T-helper 1 cell treated with Interleukin-12 subunit alpha and Interleukin-12 subunit beta and Interleukin-4 antibody, amounts not matched to agents 30 ng/mL and 1 ng/mL, for 36 hours (primary cell): ENCODE results near the gene PPFIA1. TPM values are rescaled to one million over a fixed set of nuclear protein-coding genes. Genes with fewer than 3 reads are reported as not detected.

Source experiments
- intact Hi-C: fragments of 100-400 bp; cut with micrococcal nuclease; formaldehyde crosslinking; loops from one replicate; pipeline ENCODE4 v1.15.1; 2024
- total RNA-seq: library from RNA; stranded (reverse); gene quantifications from 2 replicates; pipeline ENCODE4 v1.2.3, GENCODE V29; 2022

The PPFIA1 gene
- total RNA-seq, 1 donor from 2014 or later: 42.1 TPM

DNA sequence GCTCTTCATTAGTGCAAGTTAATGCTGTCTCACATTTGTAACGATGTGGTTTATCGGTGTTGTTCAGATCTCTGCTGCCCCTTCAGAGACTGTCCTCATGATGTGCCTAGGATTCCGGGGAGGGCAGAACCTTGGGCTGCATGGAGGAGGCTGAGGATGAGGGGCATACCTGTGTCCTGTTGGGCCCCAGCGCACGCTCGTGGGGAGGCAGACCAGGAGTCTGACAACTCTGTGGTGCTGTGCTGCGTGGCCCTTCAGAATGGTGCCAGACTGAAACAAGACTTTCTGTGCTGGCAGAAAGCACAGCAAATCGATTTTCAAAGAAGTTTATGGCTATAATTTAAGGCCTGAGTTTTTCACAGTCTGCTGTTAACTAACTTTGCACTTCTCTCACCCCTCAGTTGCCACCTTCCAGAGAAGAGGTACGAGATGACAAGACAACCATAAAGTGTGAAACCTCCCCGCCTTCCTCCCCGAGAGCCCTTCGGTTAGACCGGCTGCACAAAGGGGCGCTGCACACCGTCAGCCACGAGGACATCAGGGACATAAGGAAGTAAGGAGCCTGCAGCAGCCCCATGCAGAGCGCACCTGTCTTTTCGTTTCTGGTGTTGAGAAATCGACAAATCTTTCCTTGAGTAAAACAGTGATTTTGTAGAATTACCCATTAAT, 83.5 kb downstream of the PPFIA1 start:
- intact Hi-C loops: no loop called here

DNA sequence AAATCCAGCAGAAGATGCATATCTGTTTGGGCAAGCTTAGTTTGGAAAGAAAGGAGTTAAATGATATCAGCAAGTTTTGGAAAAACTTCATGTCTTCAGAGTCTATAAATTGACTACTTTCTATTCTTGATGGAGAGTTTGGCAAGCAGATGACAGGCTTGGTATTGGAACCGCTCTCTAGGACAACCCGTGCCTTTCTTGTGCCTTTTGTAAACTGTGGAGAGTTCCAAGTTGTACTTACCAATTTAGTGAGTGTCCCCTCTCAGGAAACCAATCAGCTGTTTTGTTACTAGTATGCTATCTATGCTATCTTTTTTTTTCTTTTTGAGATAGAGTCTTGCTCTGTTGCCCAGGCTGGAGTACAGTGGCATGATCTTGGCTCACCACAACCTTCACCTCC, 84.1 kb downstream of the PPFIA1 start:
- intact Hi-C loops: no loop called here

DNA sequence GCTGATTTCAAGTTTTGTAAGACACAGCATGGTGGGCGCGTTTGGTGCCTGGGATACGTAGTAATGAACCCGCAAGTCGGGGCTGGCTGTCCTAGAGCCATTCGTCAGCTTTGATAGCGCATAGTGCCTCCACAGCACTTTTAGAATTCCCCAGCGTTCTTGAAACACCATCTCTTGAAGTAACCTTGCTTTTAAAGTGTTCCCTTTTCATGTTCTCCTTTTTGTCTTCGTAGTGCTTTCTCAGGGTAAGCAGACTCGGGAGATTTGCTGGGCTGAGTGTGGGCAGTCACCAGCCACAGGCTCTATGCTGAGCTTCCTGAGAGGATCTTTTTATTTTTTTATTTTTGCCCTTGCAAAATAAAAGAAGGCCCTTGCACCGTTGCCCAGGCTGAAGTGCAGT, 88.3 kb downstream of the PPFIA1 start:
- intact Hi-C loops: no loop called here

DNA sequence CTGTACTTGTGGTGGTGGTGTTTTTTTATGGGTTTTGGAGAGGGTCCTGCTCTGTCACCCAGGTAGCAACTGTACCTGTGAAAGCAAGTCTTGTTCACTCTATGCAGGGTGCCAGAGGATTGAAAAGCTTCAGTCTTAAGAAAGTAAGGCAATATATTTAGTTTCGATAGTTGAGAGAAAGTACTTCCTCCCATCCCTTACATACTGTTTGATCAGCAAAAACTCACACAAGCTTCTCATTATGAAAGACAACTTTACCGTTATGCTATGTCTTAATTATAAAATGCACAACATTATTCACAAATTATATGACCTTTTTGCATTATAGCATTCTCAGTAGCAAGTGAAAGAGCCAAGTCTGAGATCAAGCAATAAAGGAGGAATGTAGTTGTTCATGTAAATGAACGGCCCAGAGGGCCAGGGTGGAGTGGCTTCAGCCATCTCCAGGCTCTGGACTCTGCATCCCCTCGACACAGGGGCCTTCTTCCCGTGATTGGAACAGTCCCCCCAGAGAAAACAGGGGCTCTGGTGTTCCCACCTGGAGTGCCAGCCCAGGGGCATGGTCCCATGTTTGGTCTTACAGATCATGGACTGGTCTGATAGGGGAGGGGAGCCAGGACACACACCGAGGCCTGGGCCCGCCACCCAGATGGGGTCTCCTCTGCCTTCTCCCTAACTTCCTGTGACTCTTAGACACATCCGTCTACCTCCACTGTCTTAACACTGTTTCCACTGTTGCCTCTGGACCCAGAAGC, 89.1 kb downstream of the PPFIA1 start:
- intact Hi-C loops: no loop called here

DNA sequence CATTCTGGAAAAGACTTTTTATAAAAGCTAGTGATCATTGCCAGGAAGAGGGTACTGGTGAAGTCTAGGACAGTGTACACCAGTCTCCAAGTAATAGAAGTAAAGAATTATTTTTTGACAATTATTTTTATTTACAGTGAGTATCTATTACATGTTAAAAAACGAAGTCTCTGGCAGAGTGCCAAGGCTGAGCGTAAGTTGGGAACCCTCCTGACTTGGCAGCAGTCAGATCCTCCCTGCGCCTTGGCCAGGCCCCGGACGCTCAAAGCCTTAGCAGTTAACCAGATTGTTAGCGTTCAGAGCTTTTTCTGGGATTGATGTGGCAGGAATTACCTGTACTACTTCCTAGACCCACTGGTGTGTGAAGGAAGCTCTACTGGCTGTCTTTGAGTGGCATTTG, 89.7 kb downstream of the PPFIA1 start:
- intact Hi-C loops: no loop called here

DNA sequence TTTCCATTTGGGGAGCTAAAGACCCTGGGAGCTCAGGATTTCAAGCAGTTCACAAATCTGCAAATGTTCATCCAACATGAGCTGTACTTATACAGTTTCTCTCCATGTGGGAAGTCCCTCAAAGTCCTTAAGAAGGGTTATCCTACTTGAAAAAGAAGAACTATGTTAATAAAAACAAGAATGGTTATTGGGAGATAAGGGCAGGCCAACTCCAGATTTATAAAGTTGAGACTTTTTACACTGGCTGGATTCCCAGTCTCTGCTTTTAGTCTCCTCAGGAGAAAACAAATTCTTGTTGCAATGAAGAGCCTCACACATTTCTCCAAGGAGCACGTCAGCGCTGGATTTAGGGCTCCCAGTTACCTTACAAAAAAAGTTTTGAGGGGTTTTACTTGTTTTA, 93.7 kb downstream of the PPFIA1 start:
- intact Hi-C loops: loop anchor here (2.0 kb wide), 1 partner anchor 159 kb away; no protein-coding TSS in a partner anchor

DNA sequence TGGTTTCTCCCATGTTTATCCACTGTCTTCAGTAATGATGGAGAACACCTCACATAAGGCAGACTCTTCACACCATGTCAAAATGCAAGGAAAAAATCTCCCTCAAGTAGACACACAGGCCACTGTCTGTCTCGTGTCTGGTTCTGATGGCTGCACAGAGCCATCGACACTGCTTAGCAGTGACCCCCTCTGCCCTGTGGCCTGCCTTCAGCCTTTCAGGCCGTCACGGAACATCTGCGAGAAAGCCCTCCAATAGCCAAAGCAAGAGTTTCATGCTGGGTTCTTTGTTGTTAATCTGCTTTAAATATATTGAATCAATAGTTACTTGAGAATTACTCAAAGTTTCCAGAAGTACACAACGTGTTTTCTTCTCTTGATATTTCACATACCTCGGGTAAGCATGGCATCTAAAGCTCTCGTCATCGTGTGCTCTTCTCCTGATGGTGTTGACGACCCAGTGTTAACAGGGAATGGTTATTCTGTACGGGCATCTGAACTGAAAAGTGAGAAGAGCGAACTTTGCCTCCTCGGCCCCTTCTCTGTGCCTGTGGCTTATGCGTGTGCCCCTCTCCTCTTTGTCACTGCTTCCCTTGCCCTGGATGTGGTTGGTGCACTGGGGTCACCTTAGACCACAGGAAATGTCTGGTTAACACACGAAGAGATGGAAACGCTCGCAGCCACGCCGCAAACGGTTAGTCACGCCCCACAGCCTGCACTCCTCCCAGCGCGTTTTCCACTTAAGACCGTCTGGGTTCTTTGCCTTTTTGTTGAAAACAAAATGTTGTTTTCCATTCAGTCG, 94.5 kb downstream of the PPFIA1 start:
- intact Hi-C loops: loop anchor here (1.0 to 2.0 kb wide), 2 partner anchors 33 to 160 kb away; partner anchors contain the start of gene CTTN

DNA sequence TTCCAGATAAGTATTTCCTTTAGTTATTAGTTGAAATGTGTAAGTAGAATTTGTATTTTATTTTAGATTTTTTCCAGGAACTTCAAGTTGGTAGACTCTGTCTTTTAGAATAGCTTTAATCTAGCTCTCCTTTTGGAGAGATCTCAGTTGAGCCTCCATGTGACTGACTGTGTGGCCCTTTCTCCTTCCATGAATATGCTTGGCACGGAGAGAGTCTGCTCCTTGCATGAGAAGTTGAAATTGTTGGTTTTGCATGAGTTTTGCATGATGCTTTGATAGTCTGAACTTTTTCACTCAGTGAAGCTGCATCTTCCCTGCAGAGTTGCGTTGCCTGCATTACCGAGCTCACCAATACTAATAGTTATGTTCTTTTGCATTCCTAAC, 95.0 kb downstream of the PPFIA1 start:
- intact Hi-C loops: loop anchor here (1.0 to 2.0 kb wide), 2 partner anchors 33 to 161 kb away; partner anchors contain the start of gene CTTN

DNA sequence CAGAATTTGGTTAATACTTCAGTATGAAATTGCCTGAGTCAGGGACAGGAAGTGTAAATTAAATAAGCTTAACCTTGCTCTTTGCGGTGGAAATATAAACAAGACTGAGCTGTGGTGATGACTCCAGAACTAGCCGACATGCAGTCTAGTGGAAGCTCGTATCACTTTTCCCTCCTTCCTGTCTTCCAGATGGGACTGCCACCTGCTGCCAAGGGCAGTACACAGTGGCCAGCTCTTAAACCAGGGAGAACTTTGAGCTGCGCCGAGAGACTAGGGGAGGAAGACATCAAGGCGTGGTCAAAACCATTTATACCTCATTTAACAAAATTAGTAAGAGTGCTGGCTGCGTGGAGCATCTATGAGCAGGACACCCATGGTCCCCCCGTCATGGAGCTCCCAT, 96.6 kb downstream of the PPFIA1 start:
- intact Hi-C loops: no loop called here

DNA sequence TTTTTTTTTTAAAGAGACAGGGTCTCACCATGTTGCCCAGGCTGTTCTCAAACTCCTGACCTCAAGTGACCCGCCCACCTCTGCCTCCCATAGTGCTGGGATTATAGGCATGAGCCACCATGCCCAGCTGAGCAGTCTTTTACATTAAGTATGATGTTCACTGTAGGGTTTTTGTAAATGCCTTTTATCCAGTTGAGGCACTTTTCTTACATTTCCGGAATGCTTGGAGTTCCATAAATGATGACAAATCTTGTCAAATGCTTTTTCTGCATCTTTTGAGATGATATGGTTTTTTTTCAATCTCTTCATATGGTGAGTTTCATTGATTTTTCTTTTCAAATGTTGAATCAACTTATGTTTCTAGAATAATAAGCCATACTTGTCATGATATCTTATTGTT, 98.5 kb downstream of the PPFIA1 start:
- intact Hi-C loops: no loop called here

DNA sequence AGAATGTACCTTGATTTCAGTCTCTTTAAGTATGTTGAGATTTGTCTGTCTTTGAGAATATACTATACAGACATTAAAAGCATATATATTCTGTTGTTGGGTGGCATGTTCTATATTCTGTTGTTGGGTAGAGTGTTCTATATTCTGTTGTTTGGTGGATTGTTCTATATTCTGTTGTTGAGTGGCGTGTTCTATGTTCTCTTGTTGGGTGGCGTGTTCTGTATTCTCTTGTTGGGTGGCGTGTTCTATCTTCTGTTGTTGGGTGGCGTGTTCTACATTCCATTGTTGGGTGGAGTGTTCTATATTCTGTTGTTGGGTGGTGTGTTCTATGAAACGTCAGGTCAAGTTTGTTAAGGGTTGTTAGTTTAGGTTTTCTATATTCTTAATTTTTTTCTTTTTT, 100.8 kb downstream of the PPFIA1 start:
- intact Hi-C loops: no loop called here

DNA sequence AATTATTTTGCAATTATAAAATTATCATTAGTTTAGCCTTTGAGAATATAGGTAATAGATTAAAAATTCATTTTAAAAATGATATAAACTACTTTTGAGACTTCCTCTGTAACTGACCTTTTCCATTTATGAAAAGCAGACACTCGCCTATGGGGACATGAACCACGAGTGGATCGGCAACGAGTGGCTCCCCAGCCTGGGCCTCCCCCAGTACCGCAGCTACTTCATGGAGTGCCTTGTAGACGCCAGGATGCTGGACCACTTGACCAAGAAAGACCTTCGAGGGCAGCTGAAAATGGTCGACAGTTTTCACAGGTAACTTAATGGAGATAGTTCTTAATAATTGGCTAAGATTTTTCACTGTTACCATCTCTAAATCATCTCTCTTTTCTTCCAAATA, 101.6 kb downstream of the PPFIA1 start:
- intact Hi-C loops: no loop called here

DNA sequence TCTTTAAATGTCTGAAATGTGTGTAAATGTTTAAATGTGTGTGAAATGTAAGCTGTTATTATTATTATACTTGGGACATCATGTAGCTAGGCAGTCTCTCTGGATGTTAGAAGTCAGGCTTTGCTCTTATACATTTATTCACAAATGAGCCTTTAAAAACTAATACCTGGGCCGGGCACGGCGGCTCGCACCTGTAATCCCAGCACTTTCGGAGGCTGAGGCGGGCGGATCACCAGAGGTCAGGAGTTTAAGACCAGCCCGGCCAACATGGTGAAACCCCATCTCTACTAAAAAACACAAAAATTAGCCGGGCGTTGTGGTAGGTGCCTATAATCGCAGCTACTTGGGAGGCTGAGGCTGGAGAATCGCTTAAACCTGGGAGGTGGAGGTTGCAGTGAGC, 106.1 kb downstream of the PPFIA1 start:
- intact Hi-C loops: no loop called here

DNA sequence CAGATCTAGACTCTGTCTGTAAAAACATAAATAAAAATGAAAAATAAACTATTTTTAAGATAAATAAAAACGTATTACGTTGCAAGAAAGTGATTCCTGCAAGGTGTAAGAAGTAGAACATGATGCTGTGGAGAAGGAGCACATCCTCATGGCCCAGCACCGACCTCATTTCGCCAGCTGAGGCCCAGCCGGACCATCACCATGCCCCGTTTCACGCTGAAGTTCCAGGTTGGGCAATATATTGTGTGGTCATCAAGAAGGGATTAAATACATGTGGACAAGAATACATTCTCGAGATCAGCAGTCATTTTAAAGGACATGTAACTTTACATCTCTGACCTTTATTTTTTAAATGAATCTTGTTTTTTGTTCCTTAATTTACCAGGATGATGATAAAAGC, 107.2 kb downstream of the PPFIA1 start:
- intact Hi-C loops: no loop called here

DNA sequence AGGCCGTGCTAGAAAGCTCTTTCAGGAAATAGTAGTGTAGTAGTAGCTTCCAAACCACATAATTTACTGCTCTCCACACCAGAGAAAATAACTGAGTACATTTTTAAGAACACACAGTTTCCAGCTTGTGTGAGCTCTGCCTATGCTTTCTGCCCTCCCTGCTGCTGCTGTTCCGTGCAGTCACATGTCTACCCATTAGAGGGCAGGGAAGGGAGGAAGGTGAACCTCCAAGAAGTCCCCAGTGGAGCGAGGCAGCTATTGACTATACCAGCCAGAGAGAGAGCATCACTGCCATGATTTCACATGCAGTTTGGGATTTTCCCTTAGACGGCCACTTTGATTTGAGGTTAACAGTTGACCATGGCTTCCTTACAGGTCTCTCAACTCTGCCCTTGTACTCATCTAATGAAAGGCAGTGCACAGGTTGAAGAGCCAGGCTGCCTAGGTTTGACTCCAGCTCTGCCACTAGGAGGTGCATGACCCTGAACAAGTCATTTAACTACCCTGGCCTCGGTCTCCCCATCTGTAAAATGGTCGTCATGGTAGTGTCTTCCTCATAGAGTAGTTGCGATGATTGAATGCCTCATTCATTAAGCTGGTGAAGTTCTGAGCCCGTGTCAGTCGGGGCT, 108.1 kb downstream of the PPFIA1 start:
- intact Hi-C loops: no loop called here

DNA sequence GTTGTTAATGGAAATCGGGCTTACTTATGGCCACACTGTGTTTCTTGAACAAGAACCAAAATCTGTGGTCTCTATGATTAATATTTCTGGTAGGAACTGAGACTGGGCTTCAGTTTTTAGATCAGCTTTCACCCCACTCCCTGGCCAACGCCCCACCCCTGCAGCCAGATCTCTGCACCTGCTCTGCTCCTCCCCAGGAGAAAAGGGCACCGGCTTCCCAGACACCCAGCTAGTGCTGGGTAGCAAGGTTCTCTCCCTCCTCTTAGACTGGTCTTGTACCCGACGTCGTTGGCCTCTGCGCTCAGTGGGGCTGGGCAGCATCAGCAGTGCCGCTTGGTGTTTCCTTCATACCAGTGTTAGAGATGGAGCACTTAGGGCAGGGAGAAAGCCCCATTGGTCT, 110.9 kb downstream of the PPFIA1 start:
- intact Hi-C loops: no loop called here

DNA sequence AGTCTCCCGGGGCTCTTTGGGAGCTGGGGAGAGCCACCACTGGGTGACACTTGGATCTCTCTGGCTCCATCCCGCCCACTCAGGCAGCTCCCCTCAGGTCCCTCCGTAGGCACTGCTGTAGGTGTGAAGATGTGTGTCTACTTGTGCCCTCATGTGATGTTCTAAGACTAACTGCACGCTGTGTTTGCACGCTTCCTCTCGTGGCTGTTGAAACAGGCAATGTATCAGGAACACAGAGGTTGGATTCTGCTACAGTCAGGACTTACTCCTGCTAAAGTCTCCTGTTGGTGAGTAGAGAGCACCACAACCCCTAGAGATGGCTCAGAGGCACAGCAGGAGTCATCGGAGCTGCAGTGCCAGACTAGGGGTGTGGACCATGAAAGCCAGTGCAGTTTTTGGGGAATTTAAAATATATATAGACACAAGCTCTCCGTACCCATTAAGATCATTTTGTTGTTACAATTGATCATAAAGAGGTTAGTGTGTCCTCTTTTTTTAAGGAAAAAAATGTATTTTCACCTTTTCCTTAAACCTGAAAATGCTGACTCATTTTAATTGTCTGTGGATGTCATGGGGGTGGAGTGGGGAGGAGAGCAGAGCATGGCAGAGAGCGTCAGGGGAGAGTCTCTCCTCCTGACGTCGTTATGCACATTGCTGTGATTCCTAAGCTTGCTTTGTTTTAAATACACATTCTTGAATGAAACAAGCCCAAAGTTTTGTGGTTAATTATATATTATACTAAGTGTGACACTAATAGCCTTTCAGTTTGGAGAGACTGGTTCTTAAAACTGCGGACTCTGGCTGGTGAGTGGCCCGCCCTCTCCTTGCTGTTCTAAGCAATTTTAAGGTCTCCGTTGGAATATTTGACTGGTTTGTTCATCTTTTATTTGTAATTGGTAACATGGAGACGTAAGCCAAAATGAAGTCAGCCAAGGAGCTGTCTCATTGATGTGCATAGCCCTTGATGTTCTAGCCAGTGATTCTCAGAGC, 111.7 kb downstream of the PPFIA1 start:
- intact Hi-C loops: no loop called here

DNA sequence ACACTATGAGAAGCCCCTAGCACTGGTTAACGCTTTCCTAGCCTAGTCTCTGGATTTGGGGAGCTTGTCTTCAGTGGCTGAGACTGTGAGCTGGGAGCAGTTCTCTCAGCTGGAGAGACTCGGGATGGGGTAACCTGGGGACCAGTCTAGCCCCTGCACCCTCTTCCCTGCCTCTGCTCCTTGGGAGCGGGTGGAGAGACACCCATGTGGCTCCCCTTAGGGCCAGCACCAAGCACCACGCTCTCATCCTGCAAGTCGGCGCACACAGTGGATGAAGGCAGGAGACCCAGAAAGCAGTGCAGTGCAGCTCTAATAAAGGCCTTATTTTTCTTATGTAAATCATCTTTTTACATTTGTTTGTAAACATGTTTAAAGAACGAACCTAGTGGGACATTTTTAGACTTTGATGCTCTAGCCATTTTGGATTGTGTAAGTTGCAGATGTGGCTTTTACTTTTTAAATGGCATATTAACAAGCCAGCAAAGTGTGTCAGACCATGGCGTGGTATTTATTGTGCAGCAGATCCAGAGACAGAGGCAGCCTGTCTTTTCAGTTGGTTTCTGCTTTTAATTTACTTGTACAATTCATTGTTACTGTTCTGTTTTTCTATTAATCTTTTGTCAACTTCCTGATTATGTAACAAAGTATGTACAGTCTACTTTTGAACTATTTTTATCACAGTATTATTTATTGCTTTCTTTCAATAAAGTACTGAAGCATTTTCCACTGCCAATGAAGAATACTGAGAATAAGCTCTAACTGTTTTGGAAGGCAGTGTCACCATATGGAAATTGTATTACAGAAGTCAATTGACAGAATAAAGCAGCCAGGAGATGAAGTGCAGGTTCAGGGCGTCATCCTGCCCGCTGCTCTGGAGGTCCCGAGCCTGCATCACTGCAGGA, 113.4 kb downstream of the PPFIA1 start:
- intact Hi-C loops: no loop called here

DNA sequence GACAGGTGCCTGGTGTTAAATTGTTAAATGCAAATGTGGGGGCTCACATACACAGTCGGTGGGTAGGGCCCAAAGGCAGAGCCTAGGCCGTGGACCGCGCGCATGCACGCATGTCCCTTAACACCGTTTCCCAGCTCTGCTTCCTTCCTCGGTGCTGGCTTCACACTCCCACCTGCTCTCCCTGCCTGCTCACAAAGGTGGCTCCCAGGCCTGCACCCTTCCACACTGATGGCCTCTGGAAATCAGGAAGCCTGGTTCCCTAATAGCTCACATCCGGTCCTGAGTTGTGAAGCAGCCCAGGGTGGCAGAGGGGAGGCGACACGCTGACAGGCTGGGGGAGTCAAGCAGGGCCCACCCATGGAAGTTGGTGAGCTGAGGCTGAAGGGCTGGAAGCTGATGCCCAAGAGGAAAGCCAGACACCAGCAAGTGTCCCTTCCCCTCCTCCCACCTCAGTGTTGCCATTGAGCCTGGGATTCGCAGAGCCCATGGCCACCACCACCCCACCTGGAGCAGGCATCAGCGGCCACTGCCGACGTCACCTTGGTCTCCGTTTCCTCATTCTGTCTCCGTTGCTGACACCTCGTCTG, 114.2 kb downstream of the PPFIA1 start:
- intact Hi-C loops: no loop called here
